ENCODE data around the gene FAM3A.

Gene FAM3A

DNA sequence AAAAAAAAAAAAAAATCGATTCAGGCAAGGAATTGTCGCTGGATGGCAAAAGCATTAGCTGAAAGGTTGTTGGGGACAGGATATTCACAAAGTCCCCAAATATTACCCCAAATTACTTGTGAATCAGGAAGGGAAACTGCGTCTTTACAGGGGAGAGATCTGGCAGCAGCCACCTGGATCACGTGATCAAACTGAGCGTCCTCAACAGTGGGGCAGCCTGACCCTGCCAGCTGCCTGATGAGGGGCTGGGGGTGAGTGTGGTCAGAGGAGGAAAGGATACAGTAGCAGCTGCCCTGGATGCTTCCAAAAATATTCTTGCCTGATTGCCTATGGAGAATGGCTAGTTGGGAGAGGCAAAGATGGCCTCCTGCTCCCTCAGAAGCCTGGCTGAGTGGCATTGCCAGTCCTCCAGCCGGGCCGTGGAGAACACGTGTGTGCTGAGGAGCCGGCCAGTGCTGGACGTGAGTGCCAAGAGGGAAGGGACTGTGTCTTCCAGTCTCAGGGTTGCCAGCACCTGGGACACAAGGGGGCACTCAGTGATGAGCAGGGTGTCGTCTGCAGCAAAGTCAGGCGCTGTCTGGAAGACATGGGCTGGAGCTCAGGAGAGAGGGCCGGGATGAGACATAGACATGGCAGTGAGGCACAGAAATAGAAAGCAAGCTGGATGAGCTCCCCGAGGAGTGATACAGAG, 34.0 kb downstream of the FAM3A start:
- Histone ChIP-seq H3K4me1 (ENCODE audit: control insufficient read depth, low read length) (peaks cover 64% of the 10 kb centered on the region), H3K9me3 (ENCODE audit: control insufficient read depth, insufficient read depth, low read length) (no peaks in the 10 kb centered on the region), H3K79me2 (ENCODE audit: control insufficient read depth, low read length) (peaks cover 34% of the 10 kb centered on the region), H3K27ac (ENCODE audit: low read depth, low read length) (peak overlapping the region; percentile 54), H4K20me1 (ENCODE audit: control insufficient read depth, insufficient read depth, low read depth, low read length) (no peaks in the 10 kb centered on the region), H3K36me3 (ENCODE audit: control insufficient read depth, low read length) (peaks cover 26% of the 10 kb centered on the region), H3F3A (ENCODE audit: control insufficient read depth, insufficient read depth) (peaks cover 2% of the 10 kb centered on the region), H3K4me3 (ENCODE audit: low read length) (peak overlapping the region; percentile 41), H3K9me2 (replicated peaks; ENCODE audit: control insufficient read depth, low read length) (no peaks in the 10 kb centered on the region), H3K4me2 (ENCODE audit: low read length) (peak overlapping the region; percentile 61), H3K27me3 (ENCODE audit: control insufficient read depth, low read length) (no peaks in the 10 kb centered on the region)
- TF ChIP-seq EZH2phosphoT487 (IDR thresholded peaks at IDR 0.05; ENCODE audit: borderline replicate concordance, low read length): no peak
- TF ChIP-seq, protein P1, sequence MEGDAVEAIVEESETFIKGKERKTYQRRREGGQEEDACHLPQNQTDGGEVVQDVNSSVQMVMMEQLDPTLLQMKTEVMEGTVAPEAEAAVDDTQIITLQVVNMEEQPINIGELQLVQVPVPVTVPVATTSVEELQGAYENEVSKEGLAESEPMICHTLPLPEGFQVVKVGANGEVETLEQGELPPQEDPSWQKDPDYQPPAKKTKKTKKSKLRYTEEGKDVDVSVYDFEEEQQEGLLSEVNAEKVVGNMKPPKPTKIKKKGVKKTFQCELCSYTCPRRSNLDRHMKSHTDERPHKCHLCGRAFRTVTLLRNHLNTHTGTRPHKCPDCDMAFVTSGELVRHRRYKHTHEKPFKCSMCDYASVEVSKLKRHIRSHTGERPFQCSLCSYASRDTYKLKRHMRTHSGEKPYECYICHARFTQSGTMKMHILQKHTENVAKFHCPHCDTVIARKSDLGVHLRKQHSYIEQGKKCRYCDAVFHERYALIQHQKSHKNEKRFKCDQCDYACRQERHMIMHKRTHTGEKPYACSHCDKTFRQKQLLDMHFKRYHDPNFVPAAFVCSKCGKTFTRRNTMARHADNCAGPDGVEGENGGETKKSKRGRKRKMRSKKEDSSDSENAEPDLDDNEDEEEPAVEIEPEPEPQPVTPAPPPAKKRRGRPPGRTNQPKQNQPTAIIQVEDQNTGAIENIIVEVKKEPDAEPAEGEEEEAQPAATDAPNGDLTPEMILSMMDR (IDR thresholded peaks at IDR 0.05; ENCODE audit: low read depth, low read length, poor library complexity, severe bottlenecking): no peak

GRCh38 chrX:154481195-154481594, 34.8 kb downstream of the FAM3A start:
- TF ChIP-seq, protein P1 (IDR thresholded peaks at IDR 0.05; ENCODE audit: low read depth, low read length, poor library complexity, severe bottlenecking): no peak
- TF ChIP-seq EZH2phosphoT487 (IDR thresholded peaks at IDR 0.05; ENCODE audit: borderline replicate concordance, low read length): no peak
- peaks cover 61% of the 10 kb centered on the region for H3K4me1 ChIP-seq (ENCODE audit: control insufficient read depth, low read length)
- no peaks in the 10 kb centered on the region for H4K20me1 ChIP-seq (ENCODE audit: control insufficient read depth, insufficient read depth, low read depth, low read length)
- H3K79me2 ChIP-seq (ENCODE audit: control insufficient read depth, low read length): peaks cover 31% of the 10 kb centered on the region
- H3K36me3 ChIP-seq (ENCODE audit: control insufficient read depth, low read length): peaks cover 26% of the 10 kb centered on the region
- H3F3A ChIP-seq (ENCODE audit: control insufficient read depth, insufficient read depth): peaks cover 2% of the 10 kb centered on the region
- H3K4me2 ChIP-seq (ENCODE audit: low read length): peak overlapping the region; percentile 61
- no peaks in the 10 kb centered on the region for H3K9me2 ChIP-seq (replicated peaks; ENCODE audit: control insufficient read depth, low read length)
- peak overlapping the region; percentile 54 for H3K27ac ChIP-seq (ENCODE audit: low read depth, low read length)
- H3K4me3 ChIP-seq (ENCODE audit: low read length): no peak overlapping the region
- no peaks in the 10 kb centered on the region for H3K27me3 ChIP-seq (ENCODE audit: control insufficient read depth, low read length)
- no peaks in the 10 kb centered on the region for H3K9me3 ChIP-seq (ENCODE audit: control insufficient read depth, insufficient read depth, low read length)

DNA sequence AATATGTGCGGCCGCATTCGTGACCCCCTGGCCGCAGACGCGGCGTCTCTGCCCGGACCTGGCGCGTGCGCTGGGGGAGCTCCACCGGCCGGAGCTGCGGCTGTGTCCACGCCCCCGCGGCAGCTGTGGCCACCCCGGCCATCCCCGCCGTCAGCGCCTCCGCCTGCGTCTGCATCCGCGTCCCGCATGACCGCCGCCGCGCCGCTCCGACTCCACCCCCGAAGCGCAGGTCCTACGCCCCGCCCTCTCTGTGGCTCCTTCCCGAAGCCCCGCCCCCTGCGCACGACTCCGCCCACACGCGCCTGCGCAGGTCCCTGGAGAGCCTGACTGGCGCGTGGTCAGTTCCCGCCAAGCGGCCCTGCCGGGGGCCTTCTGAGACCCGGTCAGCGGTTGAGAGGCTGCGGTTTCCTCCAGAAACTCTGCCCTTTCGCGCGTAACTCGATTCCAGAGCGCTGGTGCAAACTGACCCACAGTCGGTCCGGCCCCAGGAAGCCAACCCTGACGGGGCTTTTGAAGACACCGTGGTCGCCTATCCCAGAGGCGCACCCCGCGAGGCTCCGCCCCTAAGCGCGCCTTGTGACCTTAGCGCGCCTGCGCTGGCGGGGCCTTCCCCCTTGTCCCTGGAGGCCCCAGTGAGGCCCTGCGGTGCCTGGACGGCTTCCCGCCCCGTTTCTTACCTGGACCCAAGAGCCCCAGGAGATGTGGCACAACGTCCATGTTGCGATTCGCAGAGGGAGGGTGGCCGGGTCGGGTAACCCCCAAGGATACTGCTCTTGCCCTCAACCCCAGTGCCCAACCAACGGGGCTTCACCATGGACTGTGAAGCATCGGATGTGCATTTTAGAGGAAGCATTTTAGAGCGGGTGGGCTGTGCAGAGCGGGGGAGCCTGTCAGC, 37.1 kb downstream of the FAM3A start, which contains the start of gene LAGE3:
Gene LAGE3, minus strand, starts transcription at position 554 of the 895 bp plus-strand sequence. Its CDS starts 366 bp downstream, at position 188.
- peaks cover 2% of the 10 kb centered on the region for H3F3A ChIP-seq (ENCODE audit: control insufficient read depth, insufficient read depth)
- H3K4me1 ChIP-seq (ENCODE audit: control insufficient read depth, low read length): peaks cover 43% of the 10 kb centered on the region
- H3K4me2 ChIP-seq (ENCODE audit: low read length): peak within 1 kb of the TSS; percentile 94
- peaks cover 9% of the 10 kb centered on the region for H3K79me2 ChIP-seq (ENCODE audit: control insufficient read depth, low read length)
- H3K27ac ChIP-seq (ENCODE audit: low read depth, low read length): peak within 1 kb of the TSS; percentile 73
- H3K9me3 ChIP-seq (ENCODE audit: control insufficient read depth, insufficient read depth, low read length): no peaks in the 10 kb centered on the region
- no peaks in the 10 kb centered on the region for H4K20me1 ChIP-seq (ENCODE audit: control insufficient read depth, insufficient read depth, low read depth, low read length)
- H3K27me3 ChIP-seq (ENCODE audit: control insufficient read depth, low read length): no peaks in the 10 kb centered on the region
- H3K9me2 ChIP-seq (replicated peaks; ENCODE audit: control insufficient read depth, low read length): no peaks in the 10 kb centered on the region
- TF ChIP-seq, protein P1 (IDR thresholded peaks at IDR 0.05; ENCODE audit: low read depth, low read length, poor library complexity, severe bottlenecking): no peak
- no peak for TF ChIP-seq EZH2phosphoT487 (IDR thresholded peaks at IDR 0.05; ENCODE audit: borderline replicate concordance, low read length)
- peak within 1 kb of the TSS; percentile 81 for H3K4me3 ChIP-seq (ENCODE audit: low read length)
- peaks cover 8% of the 10 kb centered on the region for H3K36me3 ChIP-seq (ENCODE audit: control insufficient read depth, low read length)

Data from DOHH2 (cell line).